ENCODE data around the gene CLIC1.

DNA sequence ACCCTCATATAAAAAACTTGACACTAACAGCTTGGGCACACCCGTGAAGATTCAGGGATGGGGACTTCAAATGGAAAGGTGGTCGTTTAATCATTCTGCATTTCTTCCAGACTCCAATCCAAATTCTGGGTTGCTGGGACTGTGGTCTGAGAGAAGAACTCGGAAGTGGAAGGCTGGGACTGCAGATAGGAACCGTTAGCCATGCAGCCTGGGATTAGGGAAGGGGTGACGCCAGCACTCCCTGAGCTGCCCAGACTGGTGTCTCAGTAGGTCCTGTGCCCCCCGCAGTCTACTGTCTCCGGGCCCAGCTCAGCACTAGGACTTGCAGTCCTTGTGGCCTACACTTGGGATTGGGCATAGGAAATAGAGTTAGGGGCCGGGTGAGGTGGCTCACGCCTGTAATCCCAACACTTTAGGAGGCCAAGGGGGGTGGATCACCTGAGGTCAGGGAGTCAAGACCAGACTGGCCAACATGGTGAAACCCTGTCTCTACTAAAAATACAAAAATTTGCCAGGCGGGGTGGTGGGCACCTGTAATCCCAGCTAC is 511 bp upstream of the CLIC1 start:
- TF ChIP-seq CTCF (IDR thresholded peaks at IDR 0.05): no peak
- no peak for TF ChIP-seq POLR2A (IDR thresholded peaks at IDR 0.05)
- no peak for TF ChIP-seq EP300 (IDR thresholded peaks at IDR 0.05; ENCODE audit: low read depth)

Measured in transverse colon (tissue), 3 donors.